GM21723 (cell line): ENCODE results near the gene GRM4.

ENCODE experiments used
- ATAC-seq: cut with Tn5 transposase; IDR thresholded peaks from one replicate; pipeline ENCODE4 v1.9.1; 2021; ENCODE audit warnings: mild to moderate bottlenecking, moderate library complexity; ENCODE audit not compliant: unreplicated experiment

The GRM4 gene

DNA sequence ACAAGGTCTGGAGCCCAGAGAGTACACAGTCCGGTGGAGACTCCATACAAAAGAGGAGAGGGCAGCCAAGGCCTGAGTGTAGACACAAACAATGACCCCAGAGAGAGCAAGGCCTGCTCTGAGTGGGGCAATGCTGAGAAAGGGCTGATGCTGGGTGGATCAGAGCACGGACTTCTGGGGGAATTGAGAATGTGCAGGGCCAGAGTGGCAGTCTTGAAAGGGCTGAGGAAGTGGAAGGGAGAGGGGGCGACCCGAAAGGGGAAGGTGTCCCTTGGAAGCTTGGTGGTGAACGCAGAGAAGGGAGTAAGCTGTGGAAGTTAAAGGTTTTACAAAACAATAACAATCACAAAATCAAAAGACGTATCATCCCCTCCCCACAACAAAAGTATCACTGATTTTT lies 12.0 kb upstream of the GRM4 start:
- ATAC-seq, result no peak

DNA sequence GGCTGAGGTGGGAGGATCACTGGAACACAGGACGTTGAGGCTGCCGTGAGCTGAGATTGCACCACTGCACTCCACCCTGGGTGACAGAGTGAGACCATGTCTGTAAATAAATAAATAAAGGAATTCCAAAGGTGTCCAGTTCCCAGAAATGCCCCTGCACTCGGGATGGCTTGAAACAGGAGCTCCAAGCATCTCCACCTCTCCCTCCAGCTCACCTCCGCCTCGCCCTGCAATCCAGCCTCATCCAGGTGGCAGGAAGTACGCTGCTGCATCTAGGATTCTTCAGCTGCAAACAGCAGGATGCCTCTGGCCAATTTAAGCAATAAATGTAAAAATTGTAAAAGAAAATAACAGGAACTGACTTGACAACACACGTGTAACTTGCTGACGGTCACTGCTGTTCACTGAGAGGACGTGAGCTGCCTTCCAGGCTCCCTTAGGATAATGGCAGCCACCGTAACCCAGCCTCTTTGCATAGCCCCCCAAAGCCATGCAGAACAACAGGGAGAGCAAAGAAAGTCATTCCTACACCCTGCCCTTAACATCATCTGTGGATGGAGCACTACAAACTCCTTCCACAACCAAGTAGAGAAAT lies 11.4 kb upstream of the GRM4 start:
- ATAC-seq, result no peak

DNA sequence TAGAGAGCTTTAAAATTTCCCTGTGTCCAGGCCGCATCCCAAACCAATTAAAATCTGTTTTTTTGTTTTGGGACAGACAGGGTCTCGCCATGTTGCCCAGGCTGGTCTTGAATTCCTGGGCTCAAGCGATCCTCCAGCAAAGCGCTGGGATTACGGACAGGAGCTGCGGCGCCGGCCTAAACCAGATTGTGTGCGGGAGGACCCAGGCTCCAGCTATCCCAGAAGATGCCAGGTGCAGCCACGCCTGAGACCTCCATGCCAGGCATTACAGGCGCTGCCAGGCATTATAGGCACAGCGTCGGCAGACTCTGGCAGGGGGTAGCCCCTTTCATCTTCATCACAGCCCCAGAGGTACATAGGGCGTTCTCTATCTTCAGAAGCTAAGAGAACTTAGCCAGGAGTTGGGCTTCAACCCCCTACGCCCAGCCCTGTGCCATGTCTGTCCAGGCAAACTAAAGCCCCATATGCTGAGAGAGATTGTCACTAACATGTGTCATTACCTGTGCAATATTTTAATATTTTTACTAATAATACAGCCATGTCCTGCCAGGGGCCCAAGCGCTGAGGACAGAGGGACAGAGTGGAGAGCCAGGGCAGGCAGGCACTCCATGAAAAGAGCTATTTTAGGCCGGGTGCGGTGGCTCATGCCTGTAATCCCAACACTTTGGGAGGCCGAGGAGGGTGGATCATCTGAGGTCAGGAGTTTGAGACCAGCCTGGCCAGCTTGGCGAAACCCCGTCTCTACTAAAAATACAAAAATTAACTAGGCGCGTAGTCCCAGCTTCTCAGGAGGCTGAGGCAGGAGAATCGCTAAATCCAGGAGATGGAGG lies 9.8 kb upstream of the GRM4 start:
- ATAC-seq, result no peak

GRCh38 chr6:34154668-34155447 lies 9.0 kb upstream of the GRM4 start:
- ATAC-seq, result no peak

DNA sequence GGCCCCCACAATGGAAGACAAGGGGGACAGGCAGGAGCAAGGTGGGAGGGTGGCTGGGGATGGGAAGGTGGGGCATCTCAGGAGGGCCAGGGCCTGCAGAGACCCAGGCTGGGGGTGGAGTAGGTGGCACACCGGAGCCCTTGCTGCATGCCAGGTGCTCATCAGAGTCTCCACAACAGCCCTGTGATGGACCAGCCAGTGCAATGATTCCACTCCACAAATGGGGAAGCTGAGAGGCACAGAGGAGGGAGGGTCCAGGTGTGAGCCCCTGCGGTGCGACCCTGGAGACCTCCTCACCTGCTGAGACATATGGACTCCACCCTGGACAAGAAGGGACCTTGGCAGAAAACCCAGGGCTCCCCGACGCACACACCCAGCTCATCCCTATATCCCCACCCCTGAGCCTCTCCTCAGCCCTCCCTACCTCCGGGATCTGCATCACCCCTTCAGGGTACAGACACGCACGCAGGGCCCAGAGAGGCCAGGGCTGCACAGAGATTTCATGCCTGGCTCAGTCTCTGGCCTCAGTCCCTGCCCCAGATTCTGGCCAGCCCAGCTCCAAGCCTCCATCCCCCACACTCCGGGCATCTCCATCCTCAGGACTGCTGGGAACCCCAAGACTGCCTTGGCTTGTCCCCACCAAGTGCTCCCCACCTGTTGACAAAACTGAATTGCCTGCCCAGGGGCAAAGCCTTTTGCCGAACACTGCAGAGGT lies 7.1 kb upstream of the GRM4 start:
- no peak for ATAC-seq

GRCh38 chr6:34152042-34152524 lies 6.2 kb upstream of the GRM4 start:
- no peak for ATAC-seq

DNA sequence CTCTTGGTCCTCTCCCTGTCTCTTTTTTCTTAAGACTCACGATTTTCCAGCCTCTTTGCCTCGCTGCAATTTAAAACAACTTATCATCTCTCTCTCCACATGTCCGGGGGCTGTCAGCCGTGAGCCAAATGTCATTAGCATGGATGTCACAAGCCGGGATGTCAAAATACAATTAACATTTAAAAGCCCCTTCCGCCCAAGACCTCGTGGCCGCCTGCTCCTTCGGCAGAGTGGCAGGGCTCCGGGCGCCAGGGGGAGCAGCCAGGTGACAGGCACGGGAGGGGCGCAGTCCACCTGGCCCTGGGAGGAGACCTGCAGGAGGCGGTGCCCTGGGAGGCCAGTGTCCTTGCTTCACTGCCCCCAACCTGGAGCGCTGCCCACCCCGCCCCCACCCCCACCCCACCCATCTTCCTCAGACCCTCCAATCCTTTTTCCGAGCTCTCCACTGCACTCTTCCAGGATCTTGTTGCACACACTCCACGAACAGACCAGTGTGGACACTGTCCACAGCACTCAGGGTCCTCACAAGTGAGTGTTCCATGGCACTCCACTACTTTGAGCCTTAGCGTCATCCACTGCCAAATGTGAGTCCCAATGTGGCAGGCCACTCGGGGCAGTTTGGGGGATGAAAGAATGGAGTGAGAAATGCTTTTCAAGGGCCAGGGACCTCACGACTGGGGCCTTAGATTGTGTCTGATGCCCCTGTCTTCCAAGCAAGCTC lies 5.6 kb upstream of the GRM4 start:
- ATAC-seq, result no peak

- no peak for ATAC-seq
These were observed 4.9 kb upstream of the GRM4 start for GRCh38 chr6:34150766-34151165.

GRCh38 chr6:34149831-34150400 lies 4.0 kb upstream of the GRM4 start:
- no peak for ATAC-seq

- no peak for ATAC-seq
These were observed 3.5 kb upstream of the GRM4 start for GRCh38 chr6:34149452-34149810.

DNA sequence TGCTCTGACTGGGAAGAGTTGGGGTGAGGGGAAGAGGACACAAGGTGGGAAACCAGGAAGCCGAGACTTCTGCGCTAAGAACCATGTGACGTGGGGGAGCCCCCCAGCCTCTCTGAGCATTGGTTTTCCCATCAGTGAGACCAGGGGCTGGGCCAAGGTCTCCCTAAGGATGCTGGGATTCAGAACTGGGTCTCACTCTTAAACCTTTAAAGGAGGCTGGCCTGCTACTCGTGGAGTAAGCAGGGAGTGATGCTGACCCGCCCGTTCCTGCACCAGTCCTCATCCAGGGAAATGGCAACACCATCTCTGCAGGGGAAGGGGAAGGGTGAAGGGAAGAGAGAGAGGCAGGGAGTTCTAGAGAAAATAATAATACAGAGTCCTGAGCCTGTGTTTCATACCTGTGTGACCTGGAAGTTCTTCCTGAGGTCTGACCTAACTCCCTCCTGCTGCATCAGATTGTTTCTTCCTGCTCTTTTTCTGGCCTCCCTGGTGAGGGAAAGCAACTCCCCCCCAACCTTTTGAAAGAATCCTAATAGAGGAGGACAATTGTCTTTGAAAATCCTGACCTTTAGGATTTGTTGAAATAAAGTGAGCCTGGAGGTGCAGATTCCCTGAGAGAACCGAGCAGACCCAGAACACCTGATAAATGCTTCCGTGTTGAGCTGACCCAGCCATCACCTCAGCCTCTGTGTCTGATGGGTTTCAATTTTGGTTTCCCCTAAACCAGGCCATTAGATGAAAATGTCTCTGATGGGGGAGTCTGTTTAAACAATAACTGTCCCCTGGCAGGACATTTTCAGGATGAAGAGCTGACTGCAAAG lies 3.0 kb upstream of the GRM4 start:
- no peak for ATAC-seq

GRCh38 chr6:34147906-34148630 lies 2.2 kb upstream of the GRM4 start:
- ATAC-seq, result no peak

GRCh38 chr6:34146801-34147592 lies 1.1 kb upstream of the GRM4 start:
- ATAC-seq, result no peak

DNA sequence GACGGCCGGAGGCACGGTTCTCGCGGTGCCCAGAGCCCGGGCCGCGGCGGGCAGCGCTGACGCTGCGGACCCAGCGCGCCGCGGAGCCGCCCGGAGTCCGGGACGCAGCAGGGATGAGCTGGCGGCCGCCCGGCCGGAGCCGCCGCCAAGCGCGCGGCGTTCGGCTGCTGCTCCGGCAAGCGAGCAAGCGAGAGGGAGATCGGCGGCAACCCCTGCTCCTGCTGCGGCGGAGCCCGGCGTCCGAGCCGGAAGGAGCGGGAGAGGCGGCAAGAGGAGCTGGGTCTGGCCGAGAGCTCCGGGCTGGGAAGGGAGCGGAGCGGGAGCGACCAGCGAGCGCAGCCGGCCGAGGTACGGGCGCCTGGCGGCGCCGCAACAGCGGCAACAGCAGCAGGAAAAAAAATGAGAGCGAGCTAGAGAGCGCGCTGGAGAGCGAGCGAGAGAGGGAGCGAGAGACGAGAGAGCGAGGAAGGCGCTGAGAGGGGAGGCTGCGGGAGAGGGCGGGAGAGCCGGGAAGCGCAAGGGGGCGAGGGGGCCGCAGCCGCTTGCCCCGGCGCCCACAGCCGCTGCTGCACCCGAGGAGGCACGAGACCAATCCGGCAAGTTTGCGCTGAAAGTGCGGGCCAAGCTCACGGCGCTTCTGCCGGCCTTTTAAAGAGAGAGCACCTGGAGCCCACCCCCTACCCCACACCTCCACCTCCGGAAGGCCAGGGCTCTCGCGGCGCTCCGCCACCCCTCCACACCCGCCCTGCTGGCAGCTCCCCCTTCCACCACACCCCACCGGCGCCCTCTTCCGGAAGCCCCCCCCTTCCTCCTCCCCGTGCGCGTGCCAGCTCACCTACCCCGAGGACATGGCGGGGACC lies 496 bp downstream of the GRM4 start:
- ATAC-seq, result no peak

- no peak for ATAC-seq
These were observed 1.2 kb downstream of the GRM4 start for GRCh38 chr6:34144581-34145160.

GRCh38 chr6:34143884-34144580 lies 1.9 kb downstream of the GRM4 start:
- ATAC-seq, result no peak
